Heart left ventricle (tissue), 16 donors: ENCODE results near the gene CCDC106. TPM values are rescaled to one million over a fixed set of nuclear protein-coding genes. Genes with fewer than 3 reads are reported as not detected.
A peak's percentile ranks its signal among the peaks of the same experiment; 100 is the strongest.

Source experiments
- ATAC-seq, 4 donors: fragments of 200-7000 bp; cut with Tn5 transposase; one replicate each; pipeline ENCODE4 v1.9.1; 2020 to 2022; ENCODE audit warnings: moderate library complexity in 4 of 4, mild to moderate bottlenecking in 3 of 4, moderate number of reproducible peaks in 1 of 4
- DNase-seq, 5 donors: peaks; one replicate each; pipeline ENCODE4 v3.0.0-alpha.2; 2020
- H3K27ac ChIP-seq, 12 donors: fragments of 200-600 bp; sonication (generic) in 4 of 12; one replicate each; pipeline versions ENCODE4 v1.5.0 to v1.8.0; 2016 to 2022; ENCODE audit warnings: mild to moderate bottlenecking in 2 of 12
- H3K27me3 ChIP-seq, 9 donors: fragments of 200-600 bp; sonication (generic) in 2 of 9; one replicate each; pipeline versions ENCODE4 v1.5.1 to v1.8.0; 2016 to 2022; ENCODE audit warnings: mild to moderate bottlenecking in 3 of 9
- H3K36me3 ChIP-seq, 9 donors: fragments of 200-600 bp; sonication (generic) in 2 of 9; one replicate each; pipeline versions ENCODE4 v1.5.0 to v1.8.0; 2018 to 2022; ENCODE audit warnings: mild to moderate bottlenecking in 2 of 9
- H3K4me1 ChIP-seq, 12 donors: fragments of 200-600 bp; sonication (generic) in 4 of 12; one replicate each; pipeline versions ENCODE4 v1.5.0 to v1.8.0; 2016 to 2022; ENCODE audit warnings: mild to moderate bottlenecking in 3 of 12
- H3K4me3 ChIP-seq, 12 donors: fragments of 200-600 bp; sonication (generic) in 4 of 12; one replicate each; pipeline versions ENCODE4 v1.5.0 to v1.8.0; 2017 to 2022; ENCODE audit warnings: mild to moderate bottlenecking in 9 of 12, moderate library complexity in 4 of 12
- H3K9me3 ChIP-seq, 12 donors: fragments of 200-600 bp; sonication (generic) in 4 of 12; one replicate each; pipeline versions ENCODE4 v1.5.0 to v1.8.0; 2016 to 2022; ENCODE audit warnings: mild to moderate bottlenecking in 1 of 12
- CTCF ChIP-seq, 12 donors: fragments of 200-600 bp; sonication (generic) in 4 of 12; IDR thresholded peaks; one replicate each; pipeline versions ENCODE4 v1.5.0 to v1.8.0; 2018 to 2022; ENCODE audit warnings: antibody characterized with exemption in 12 of 12, mild to moderate bottlenecking in 5 of 12
- POLR2A ChIP-seq, 2 donors: fragments of 450-650 bp; IDR thresholded peaks; one replicate each; pipeline ENCODE4 v1.6.1; 2017; ENCODE audit warnings: antibody characterized with exemption in 2 of 2, mild to moderate bottlenecking in 2 of 2, moderate library complexity in 2 of 2
- WGBS, 4 donors: extraction: QIAGEN DNeasy Blood & Tissue Kit in 2 of 4; methylation state at CpG; one replicate each; pipeline versions ENCODE4 v1.1.5 to v1.1.7; 2013 to 2018; 5-methylcytosine and 5-hydroxymethylcytosine counted together
- intact Hi-C, 10 donors: fragments of 100-400 bp; cut with DNase I; formaldehyde crosslinking; loops; one replicate each; pipeline versions ENCODE4 v1.11.1 to v1.14.2; 2022
- polyA plus RNA-seq, 2 donors: library from polyadenylated mRNA; stranded (reverse); fragments of 200-250 nt; gene quantifications; one replicate each; pipeline ENCODE4 v1.2.3, GENCODE V29; 2013
- total RNA-seq, 9 donors: library from RNA; depleted of rRNA in 2 of 9; stranded (reverse); fragments of >200 nt in 2 of 9; fragmentation: NEBNext Ultra II Directional in 3 of 9; extraction: Animal tissue kit (Norgen Biotek cat#: 25700) in 3 of 9; gene quantifications; one replicate each; pipeline versions ENCODE4 v1.1.0 to v1.2.4, GENCODE V29; 2016 to 2023
- donor health status: ischemic (EF 13 %, LVEDD 7.1; RV severe dilation, severe dysfunction).
- donor health status: healthy with polysubstance abuse.
- donor health status: DM: no; HTN: yes; CAD: no.
- donor health status: DM: no; HTN: no; CAD: no.
- donor health status: ischemic (EF 25% LVEDD 6.9; RV normal size, moderate dysfunction).
- donor health status: ischemic (EF 25% LVEDD 5.7; RV mildly dilated, moderate dysfunction).
- donor health status: healthy.
- donor health status: DM: yes; HTN: yes; CAD: no.
- donor health status: ischemic (EF 35%, LVEDD 5.7; RV mildly dilated, moderate dysfunction).
- donor health status: nonischemic (EF 11% LVEDD 7.7; RV severe dilation, severe dysfunction).
- donor health status: DM: yes; HTN: yes; CAD: no.
- donor health status: PGD.
- donor health status: ischemic (EF 29% LVEDD 5.4; RV normal size, mild dysfunction).
- donor health status: nonischemic (EF 23%, LVEDD 6.1; RV moderate dilation, normal function).

Gene CCDC106
- total and polyA plus RNA-seq, 11 donors = 11.7 to 27.7 (median 16.5) TPM

- WGBS, 4 donors = 63 to 75% (median 69%) methylated on average over 19 to 27 of the region's 27 CpGs
- peak in 2 of 5 donors; percentile 21 to 29 for DNase-seq
- Histone ChIP-seq H3K4me3 (no peak overlapping the region), H3K27me3 (no peaks in the 10 kb centered on the region), H3K27ac (no peak overlapping the region), H3K9me3 (no peaks in the 10 kb centered on the region), H3K36me3 (peaks cover 5 to 96% (median 82%) of the 10 kb centered on the region in 9 donors), H3K4me1 (peaks cover 0 to 24% (median 0%) of the 10 kb centered on the region in 12 donors)
- intact Hi-C loops = no loop called here
- TF ChIP-seq CTCF (IDR thresholded peaks at IDR 0.05) (no peak), POLR2A (IDR thresholded peaks at IDR 0.05) (no peak)
- ATAC-seq = peak in 1 of 4 donors; percentile 5
Observed at GRCh38 chr19:55688422-55689218, 40.6 kb downstream of the CCDC106 start.

GRCh38 chr19:55689411-55690108, 41.5 kb downstream of the CCDC106 start:
- DNase-seq = peak in 2 of 5 donors; percentile 20 to 24

GRCh38 chr19:55690109-55690768, 42.2 kb downstream of the CCDC106 start:
- WGBS, 4 donors = 94 to 97% (median 95%) methylated on average over 9 to 25 of the region's 25 CpGs
- Histone ChIP-seq H3K27ac (no peak overlapping the region), H3K36me3 (peaks cover 5 to 97% (median 82%) of the 10 kb centered on the region in 9 donors), H3K4me1 (peaks cover 0 to 16% (median 0%) of the 10 kb centered on the region in 12 donors), H3K9me3 (no peaks in the 10 kb centered on the region), H3K27me3 (no peaks in the 10 kb centered on the region), H3K4me3 (no peak overlapping the region)
- DNase-seq (peak in 2 of 5 donors; percentile 9 to 15), ATAC-seq (no peak)
- intact Hi-C loops = no loop called here
- TF ChIP-seq POLR2A (IDR thresholded peaks at IDR 0.05) (no peak), CTCF (IDR thresholded peaks at IDR 0.05) (no peak)

More at GRCh38 chr19:55689411-55690108, 41.5 kb downstream of the CCDC106 start:
- TF ChIP-seq POLR2A (IDR thresholded peaks at IDR 0.05) (no peak), CTCF (IDR thresholded peaks at IDR 0.05) (no peak)
- Histone ChIP-seq H3K4me3 (no peak overlapping the region), H3K36me3 (peaks cover 5 to 97% (median 82%) of the 10 kb centered on the region in 9 donors), H3K9me3 (no peaks in the 10 kb centered on the region), H3K27me3 (no peaks in the 10 kb centered on the region), H3K4me1 (peaks cover 0 to 16% (median 0%) of the 10 kb centered on the region in 12 donors), H3K27ac (no peak overlapping the region)
- intact Hi-C loops = no loop called here
- ATAC-seq = no peak
- WGBS, 4 donors = 92 to 95% (median 94%) methylated on average over 34 to 35 of the region's 35 CpGs
